GM19372 (cell line): ENCODE data around the gene ROBO2.

Source experiments
- ATAC-seq: cut with Tn5 transposase; IDR thresholded peaks from one replicate; pipeline ENCODE4 v1.9.1; 2021; ENCODE audit warnings: mild to moderate bottlenecking, low read depth, moderate library complexity; ENCODE audit not compliant: unreplicated experiment

Gene ROBO2

GRCh38 chr3:77052051-77052501 is 12.2 kb downstream of the ROBO2 start:
- no peak for ATAC-seq

GRCh38 chr3:77052733-77053670 is 13.1 kb downstream of the ROBO2 start:
- no peak for ATAC-seq

- no peak for ATAC-seq
Measured at GRCh38 chr3:77053795-77054194, 13.9 kb downstream of the ROBO2 start.

GRCh38 chr3:77055841-77056341 is 16.0 kb downstream of the ROBO2 start:
- no peak for ATAC-seq

- no peak for ATAC-seq
Measured at GRCh38 chr3:77059354-77059753, 19.5 kb downstream of the ROBO2 start.

- no peak for ATAC-seq
Measured at GRCh38 chr3:77063423-77063822, 23.5 kb downstream of the ROBO2 start.

GRCh38 chr3:77065750-77066149 is 25.9 kb downstream of the ROBO2 start:
- no peak for ATAC-seq

GRCh38 chr3:77066829-77067228 is 26.9 kb downstream of the ROBO2 start:
- no peak for ATAC-seq

GRCh38 chr3:77068808-77069207 is 28.9 kb downstream of the ROBO2 start:
- ATAC-seq: no peak

- no peak for ATAC-seq
Measured at GRCh38 chr3:77071364-77071763, 31.5 kb downstream of the ROBO2 start.

GRCh38 chr3:77071809-77072208 is 31.9 kb downstream of the ROBO2 start:
- no peak for ATAC-seq

- no peak for ATAC-seq
Measured at GRCh38 chr3:77072232-77072631, 32.3 kb downstream of the ROBO2 start.

GRCh38 chr3:77078279-77078678 is 38.4 kb downstream of the ROBO2 start:
- ATAC-seq: no peak

GRCh38 chr3:77079988-77080610 is 40.2 kb downstream of the ROBO2 start:
- no peak for ATAC-seq

- ATAC-seq: no peak
Measured at GRCh38 chr3:77081240-77081661, 41.4 kb downstream of the ROBO2 start.

GRCh38 chr3:77084511-77084910 is 44.6 kb downstream of the ROBO2 start:
- no peak for ATAC-seq

GRCh38 chr3:77086408-77086807 is 46.5 kb downstream of the ROBO2 start:
- no peak for ATAC-seq

- ATAC-seq: no peak
Measured at GRCh38 chr3:77091809-77092208, 51.9 kb downstream of the ROBO2 start.

GRCh38 chr3:77093101-77093500 is 53.2 kb downstream of the ROBO2 start:
- ATAC-seq: no peak

- ATAC-seq: no peak
Measured at GRCh38 chr3:77096145-77096544, 56.2 kb downstream of the ROBO2 start.
